ENCODE results near the gene ZNF83.
A peak's percentile ranks its signal among the peaks of the same experiment; 100 is the strongest.

The ZNF83 gene

GRCh38 chr19:52567921-52568320 lies 70.2 kb downstream of the ZNF83 start:
- no peak for DNase-seq (ENCODE audit: low read depth)

GRCh38 chr19:52566588-52566987 lies 71.6 kb downstream of the ZNF83 start:
- peak; percentile 34 for DNase-seq (ENCODE audit: low read depth)

- no peak for DNase-seq (ENCODE audit: low read depth)
These were observed 72.0 kb downstream of the ZNF83 start for GRCh38 chr19:52566121-52566520.
